BLaER1 treated with 17β-estradiol and CSF1 and Interleukin-3, amounts not matched to agents 10 nM and 100 nM (cell line): ENCODE results near the gene EIF6.
A peak's percentile ranks its signal among the peaks of the same experiment; 100 is the strongest.

Source experiments
- H3K27ac ChIP-seq, 11 experiments: shearing (Covaris generic); formaldehyde crosslinking; 2 replicates each; pipeline ENCODE4 v1.8.1; 2022
- H3K27me3 ChIP-seq, 11 experiments: shearing (Covaris generic); formaldehyde crosslinking; 2 replicates each; pipeline ENCODE4 v1.8.1; 2022
- H3K36me3 ChIP-seq, 11 experiments: shearing (Covaris generic); formaldehyde crosslinking; 2 replicates each; pipeline ENCODE4 v1.8.1; 2022
- H3K4me1 ChIP-seq, 10 experiments: shearing (Covaris generic); formaldehyde crosslinking; 2 replicates each; pipeline ENCODE4 v1.8.1; 2022
- H3K4me2 ChIP-seq, 11 experiments: shearing (Covaris generic); formaldehyde crosslinking; 2 replicates each; pipeline ENCODE4 v1.8.1; 2022
- H3K4me3 ChIP-seq, 10 experiments: shearing (Covaris generic); formaldehyde crosslinking; 2 replicates each; pipeline ENCODE4 v1.8.1; 2022
- H3K9ac ChIP-seq, 11 experiments: shearing (Covaris generic); formaldehyde crosslinking; 2 replicates each; pipeline ENCODE4 v1.8.1; 2022
- H3K9me3 ChIP-seq, 11 experiments: shearing (Covaris generic); formaldehyde crosslinking; replicated peaks in 1 of 11; 2 replicates each; pipeline ENCODE4 v1.8.1; 2022
- H4K20me1 ChIP-seq, 11 experiments: shearing (Covaris generic); formaldehyde crosslinking; 2 replicates each; pipeline ENCODE4 v1.8.1; 2022
- Cebpa-rat ChIP-seq, 11 experiments: shearing (Covaris generic); IDR thresholded peaks; 2 replicates each; pipeline ENCODE4 v1.8.1; 2022

The EIF6 gene

GRCh38 chr20:35240811-35241293 is 43.7 kb downstream of the EIF6 start:
- H3K4me3 ChIP-seq: no peak overlapping the region
- no peak for TF ChIP-seq Cebpa-rat (IDR thresholded peaks at IDR 0.05)

GRCh38 chr20:35240083-35240810 is 44.3 kb downstream of the EIF6 start:
- H3K4me2 ChIP-seq: no peak overlapping the region
- no peak overlapping the region for H3K27ac ChIP-seq
- H3K9me3 ChIP-seq: peaks cover 0 to 3% (median 0%) of the 10 kb centered on the region in 11 experiments; a peak in 1 of 22 replicates
- peaks cover 0 to 13% (median 0%) of the 10 kb centered on the region in 11 experiments; a peak in 8 of 22 replicates for H3K36me3 ChIP-seq
- no peak overlapping the region for H3K4me3 ChIP-seq
- H3K27me3 ChIP-seq: no peaks in the 10 kb centered on the region
- no peaks in the 10 kb centered on the region; a peak in 3 of 22 replicates for H4K20me1 ChIP-seq
- peaks cover 0 to 25% (median 15%) of the 10 kb centered on the region in 10 experiments; a peak in 14 of 20 replicates for H3K4me1 ChIP-seq
- H3K9ac ChIP-seq: no peak overlapping the region
- no peak for TF ChIP-seq Cebpa-rat (IDR thresholded peaks at IDR 0.05)

More at GRCh38 chr20:35240811-35241293, 43.7 kb downstream of the EIF6 start:
- H3K9ac ChIP-seq: no peak overlapping the region
- H3K36me3 ChIP-seq: peaks cover 0 to 7% (median 0%) of the 10 kb centered on the region in 11 experiments; a peak in 8 of 22 replicates
- peaks cover 0 to 25% (median 15%) of the 10 kb centered on the region in 10 experiments; a peak in 14 of 20 replicates for H3K4me1 ChIP-seq
- no peak overlapping the region for H3K4me2 ChIP-seq
- H3K27ac ChIP-seq: no peak overlapping the region
- H3K9me3 ChIP-seq: peaks cover 0 to 3% (median 0%) of the 10 kb centered on the region in 11 experiments; a peak in 1 of 22 replicates
- no peaks in the 10 kb centered on the region for H3K27me3 ChIP-seq
- no peaks in the 10 kb centered on the region; a peak in 3 of 22 replicates for H4K20me1 ChIP-seq

GRCh38 chr20:35238735-35239134 is 45.8 kb downstream of the EIF6 start:
- no peaks in the 10 kb centered on the region for H3K27me3 ChIP-seq
- peaks cover 0 to 15% (median 0%) of the 10 kb centered on the region in 11 experiments; a peak in 8 of 22 replicates for H3K36me3 ChIP-seq
- H3K9ac ChIP-seq: peak overlapping the region in 3 of 11 experiments; percentile 0 to 21 (median 12); a peak in 3 of 22 replicates
- H4K20me1 ChIP-seq: no peaks in the 10 kb centered on the region; a peak in 3 of 22 replicates
- H3K27ac ChIP-seq: peak overlapping the region in 8 of 11 experiments; percentile 39 to 70 (median 60); a peak in 13 of 22 replicates
- peaks cover 0 to 25% (median 15%) of the 10 kb centered on the region in 10 experiments; a peak in 14 of 20 replicates for H3K4me1 ChIP-seq
- H3K4me3 ChIP-seq: no peak overlapping the region
- peaks cover 0 to 3% (median 0%) of the 10 kb centered on the region in 11 experiments; a peak in 1 of 22 replicates for H3K9me3 ChIP-seq
- H3K4me2 ChIP-seq: peak overlapping the region in 10 of 11 experiments; percentile 20 to 66 (median 47); a peak in 17 of 22 replicates
- TF ChIP-seq Cebpa-rat (IDR thresholded peaks at IDR 0.05): no peak

GRCh38 chr20:35238170-35238569 is 46.4 kb downstream of the EIF6 start:
- Histone ChIP-seq H4K20me1 (no peaks in the 10 kb centered on the region; a peak in 3 of 22 replicates), H3K27me3 (no peaks in the 10 kb centered on the region), H3K4me1 (peaks cover 0 to 25% (median 15%) of the 10 kb centered on the region in 10 experiments; a peak in 14 of 20 replicates), H3K4me2 (peak overlapping the region in 10 of 11 experiments; percentile 20 to 66 (median 47); a peak in 18 of 22 replicates), H3K4me3 (no peak overlapping the region), H3K27ac (peak overlapping the region in 8 of 11 experiments; percentile 50 to 70 (median 60); a peak in 13 of 22 replicates), H3K36me3 (peaks cover 0 to 15% (median 0%) of the 10 kb centered on the region in 11 experiments; a peak in 8 of 22 replicates), H3K9me3 (peaks cover 0 to 3% (median 0%) of the 10 kb centered on the region in 11 experiments; a peak in 1 of 22 replicates), H3K9ac (peak overlapping the region in 3 of 11 experiments; percentile 0 to 21 (median 12); a peak in 4 of 22 replicates)
- no peak; a peak in 1 of 22 replicates for TF ChIP-seq Cebpa-rat (IDR thresholded peaks at IDR 0.05)

GRCh38 chr20:35237486-35237885 is 47.1 kb downstream of the EIF6 start:
- H3K4me3 ChIP-seq: no peak overlapping the region
- no peaks in the 10 kb centered on the region for H3K27me3 ChIP-seq
- TF ChIP-seq Cebpa-rat (IDR thresholded peaks at IDR 0.05): no peak
- peaks cover 0 to 25% (median 15%) of the 10 kb centered on the region in 10 experiments; a peak in 14 of 20 replicates for H3K4me1 ChIP-seq
- H4K20me1 ChIP-seq: no peaks in the 10 kb centered on the region; a peak in 3 of 22 replicates
- peaks cover 0 to 15% (median 0%) of the 10 kb centered on the region in 11 experiments; a peak in 8 of 22 replicates for H3K36me3 ChIP-seq
- peak overlapping the region in 8 of 11 experiments; percentile 46 to 70 (median 54); a peak in 12 of 22 replicates for H3K27ac ChIP-seq
- H3K9ac ChIP-seq: no peak overlapping the region; a peak in 2 of 22 replicates
- H3K4me2 ChIP-seq: peak overlapping the region in 8 of 11 experiments; percentile 20 to 66 (median 52); a peak in 13 of 22 replicates
- peaks cover 0 to 3% (median 0%) of the 10 kb centered on the region in 11 experiments; a peak in 1 of 22 replicates for H3K9me3 ChIP-seq

DNA sequence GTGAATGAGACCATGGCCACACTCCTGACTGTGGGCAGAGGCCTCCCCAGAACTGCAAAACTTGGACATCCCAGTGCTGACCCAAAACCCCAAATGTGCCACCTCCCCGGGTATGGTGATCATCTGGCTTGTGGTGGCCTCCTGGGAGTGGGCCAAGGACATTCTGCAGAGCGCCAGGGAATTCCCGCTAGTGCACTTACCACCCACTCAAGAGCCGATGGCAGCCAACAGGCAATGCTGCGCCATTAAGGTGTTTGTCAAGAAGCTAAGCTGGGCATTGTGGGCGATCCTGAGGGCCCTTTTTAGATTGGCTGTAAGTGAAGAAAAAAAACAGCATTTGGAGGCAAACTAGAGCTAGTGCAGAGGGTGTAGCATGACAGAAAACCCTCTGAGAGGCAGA is 48.7 kb downstream of the EIF6 start:
- Histone ChIP-seq H3K9me3 (peaks cover 0 to 3% (median 0%) of the 10 kb centered on the region in 11 experiments; a peak in 1 of 22 replicates), H4K20me1 (no peaks in the 10 kb centered on the region; a peak in 4 of 22 replicates), H3K27ac (no peak overlapping the region), H3K9ac (no peak overlapping the region), H3K4me1 (peaks cover 0 to 25% (median 15%) of the 10 kb centered on the region in 10 experiments; a peak in 14 of 20 replicates), H3K4me3 (no peak overlapping the region), H3K36me3 (peaks cover 0 to 15% (median 0%) of the 10 kb centered on the region in 11 experiments; a peak in 8 of 22 replicates), H3K4me2 (no peak overlapping the region), H3K27me3 (peaks cover 0 to 5% (median 0%) of the 10 kb centered on the region in 11 experiments; a peak in 1 of 22 replicates)
- TF ChIP-seq Cebpa-rat (IDR thresholded peaks at IDR 0.05): no peak

DNA sequence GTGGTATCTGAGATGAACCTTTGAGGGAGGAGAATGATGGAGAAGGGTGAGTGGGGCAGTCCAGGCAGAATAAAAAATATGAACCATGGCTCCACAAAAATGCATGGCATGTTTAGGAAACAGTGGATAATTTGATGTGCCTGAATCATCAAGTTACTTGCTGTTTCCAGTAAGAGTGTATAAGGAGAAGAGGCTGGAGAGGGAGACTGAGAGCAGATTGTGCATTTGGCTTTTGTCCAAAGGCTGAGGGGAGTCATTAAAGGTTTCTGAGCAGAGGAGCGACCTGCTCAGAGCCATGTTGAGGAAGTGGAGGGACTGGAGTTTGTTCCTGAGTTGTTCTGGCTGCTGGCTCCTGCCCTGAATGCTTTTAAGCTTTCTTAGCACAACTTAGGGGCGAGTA is 52.0 kb downstream of the EIF6 start:
- Histone ChIP-seq H3K27ac (no peak overlapping the region), H3K9ac (no peak overlapping the region), H3K27me3 (peaks cover 16 to 33% (median 22%) of the 10 kb centered on the region in 11 experiments), H3K4me3 (no peak overlapping the region), H3K9me3 (peaks cover 0 to 5% (median 0%) of the 10 kb centered on the region in 11 experiments; a peak in 10 of 22 replicates), H3K4me2 (no peak overlapping the region), H3K4me1 (peaks cover 0 to 7% (median under 1%) of the 10 kb centered on the region in 10 experiments; a peak in 5 of 20 replicates), H4K20me1 (peaks cover 0 to 20% (median 5%) of the 10 kb centered on the region in 11 experiments; a peak in 9 of 22 replicates), H3K36me3 (peaks cover 0 to 22% (median 0%) of the 10 kb centered on the region in 11 experiments; a peak in 9 of 22 replicates)
- no peak for TF ChIP-seq Cebpa-rat (IDR thresholded peaks at IDR 0.05)
